ENCODE data around the gene ENTPD6. TPM values are rescaled to one million over a fixed set of nuclear protein-coding genes. Genes with fewer than 3 reads are reported as not detected.

ENTPD6 gene
- polyA plus RNA-seq, 3 donors: 36.2 to 120 (median 47.0) TPM

- Mint-ChIP-seq H3K9me3 (no peaks in the 10 kb centered on the region), H3K4me1 (peaks cover 2% of the 10 kb centered on the region), H3K27ac (peak overlapping the region in 2 of 7 donors; percentile 26 to 63), H3K36me3 (peaks cover 49 to 63% of the 10 kb centered on the region in 2 donors), H3K27me3 (ENCODE audit: low read depth in 3 of 3) (no peaks in the 10 kb centered on the region), H3K4me3 (no peak overlapping the region)
- no peaks in the 10 kb centered on the region for H3K79me2 ChIP-seq (ENCODE audit: insufficient read depth, low read length)
- H3K27ac ChIP-seq (ENCODE audit: low read depth in 1 of 2, low read length in 2 of 2): no peak overlapping the region
- H3K4me3 ChIP-seq (replicated peaks in 1 of 3; ENCODE audit: low read depth in 2 of 3, low read length in 3 of 3): no peak overlapping the region
- H2AFZ ChIP-seq (ENCODE audit: insufficient read depth, low read depth, low read length, poor library complexity, severe bottlenecking): no peak overlapping the region
- no peak overlapping the region for H3K4me2 ChIP-seq (replicated peaks; ENCODE audit: extremely low read depth, low read length, poor library complexity, severe bottlenecking)
- intact Hi-C loops (cut with micrococcal nuclease): no loop called here
- H3K36me3 ChIP-seq (replicated peaks in 1 of 2; ENCODE audit: control insufficient read depth in 1 of 2, insufficient read depth in 2 of 2, low read length in 2 of 2): peaks cover 44 to 59% of the 10 kb centered on the region in 2 donors
- 95% methylated on average over 10 of the region's 11 CpGs for WGBS (ENCODE audit: insufficient coverage)
- H3K4me1 ChIP-seq (ENCODE audit: control insufficient read depth in 1 of 2, insufficient read depth in 2 of 2, low read length in 2 of 2): no peaks in the 10 kb centered on the region
- no peaks in the 10 kb centered on the region for H3K27me3 ChIP-seq (ENCODE audit: control insufficient read depth in 2 of 2, insufficient read depth in 2 of 2, low read length in 2 of 2)
- TF ChIP-seq CTCF (IDR thresholded peaks at IDR 0.05): no peak
- no peaks in the 10 kb centered on the region for H4K20me1 ChIP-seq (ENCODE audit: insufficient read depth, low read length)
- H3K9ac ChIP-seq (ENCODE audit: insufficient read depth, low read length, poor library complexity, severe bottlenecking): no peak overlapping the region
- no peaks in the 10 kb centered on the region for H3K9me3 ChIP-seq (replicated peaks in 1 of 2; ENCODE audit: control insufficient read depth in 1 of 2, insufficient read depth in 1 of 2, low read length in 2 of 2)
- no peak for DNase-seq
Observed at GRCh38 chr20:25269057-25269832, 73.7 kb downstream of the ENTPD6 start.

GRCh38 chr20:25269833-25270170 is 74.3 kb downstream of the ENTPD6 start:
- Mint-ChIP-seq H3K9me3 (no peaks in the 10 kb centered on the region), H3K4me1 (peaks cover 2% of the 10 kb centered on the region), H3K36me3 (peaks cover 55 to 68% of the 10 kb centered on the region in 2 donors), H3K27ac (peak overlapping the region in 2 of 7 donors; percentile 26 to 63), H3K27me3 (ENCODE audit: low read depth in 3 of 3) (no peaks in the 10 kb centered on the region), H3K4me3 (no peak overlapping the region)
- H3K9ac ChIP-seq (ENCODE audit: insufficient read depth, low read length, poor library complexity, severe bottlenecking): no peak overlapping the region
- no peak for TF ChIP-seq CTCF (IDR thresholded peaks at IDR 0.05)
- no peaks in the 10 kb centered on the region for H3K4me1 ChIP-seq (ENCODE audit: control insufficient read depth in 1 of 2, insufficient read depth in 2 of 2, low read length in 2 of 2)
- H3K4me3 ChIP-seq (replicated peaks in 1 of 3; ENCODE audit: low read depth in 2 of 3, low read length in 3 of 3): no peak overlapping the region
- no peak overlapping the region for H3K4me2 ChIP-seq (replicated peaks; ENCODE audit: extremely low read depth, low read length, poor library complexity, severe bottlenecking)
- no peak overlapping the region for H2AFZ ChIP-seq (ENCODE audit: insufficient read depth, low read depth, low read length, poor library complexity, severe bottlenecking)
- H3K9me3 ChIP-seq (replicated peaks in 1 of 2; ENCODE audit: control insufficient read depth in 1 of 2, insufficient read depth in 1 of 2, low read length in 2 of 2): no peaks in the 10 kb centered on the region
- peaks cover 49 to 65% of the 10 kb centered on the region in 2 donors for H3K36me3 ChIP-seq (replicated peaks in 1 of 2; ENCODE audit: control insufficient read depth in 1 of 2, insufficient read depth in 2 of 2, low read length in 2 of 2)
- intact Hi-C loops (cut with micrococcal nuclease): no loop called here
- no peaks in the 10 kb centered on the region for H3K79me2 ChIP-seq (ENCODE audit: insufficient read depth, low read length)
- no peaks in the 10 kb centered on the region for H4K20me1 ChIP-seq (ENCODE audit: insufficient read depth, low read length)
- H3K27me3 ChIP-seq (ENCODE audit: control insufficient read depth in 2 of 2, insufficient read depth in 2 of 2, low read length in 2 of 2): no peaks in the 10 kb centered on the region
- WGBS (ENCODE audit: insufficient coverage): 95% methylated on average over 2 of the region's 6 CpGs
- no peak overlapping the region for H3K27ac ChIP-seq (ENCODE audit: low read depth in 1 of 2, low read length in 2 of 2)
- no peak for DNase-seq
